Measurements from ENCODE around the gene LCLAT1.

DNA sequence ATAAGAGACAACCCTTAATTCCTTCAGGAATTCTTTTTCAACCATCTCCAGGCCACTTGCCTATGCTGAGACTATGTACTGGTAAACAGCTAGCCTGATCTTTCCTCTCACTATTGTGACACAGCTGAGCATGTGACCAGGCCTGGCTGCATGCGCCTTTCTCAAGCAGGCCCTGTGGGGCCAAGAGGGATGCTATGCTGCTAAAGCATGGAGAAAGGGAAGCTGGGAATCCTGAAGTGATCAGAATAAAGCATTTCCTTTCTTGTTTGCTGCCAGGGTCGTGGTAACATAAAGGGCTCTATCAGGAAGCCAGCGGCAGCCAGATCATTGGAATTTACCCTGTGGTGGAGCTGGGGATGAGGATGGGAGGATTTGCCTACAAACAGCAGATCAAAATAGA lies 29.8 kb upstream of the LCLAT1 start:
- no peak for TF ChIP-seq EZH2 (IDR thresholded peaks at IDR 0.05)
- no peak for TF ChIP-seq POLR2AphosphoS5 (IDR thresholded peaks at IDR 0.05; ENCODE audit: borderline replicate concordance, low read depth, low read length)

All from SK-N-MC (cell line).